Transverse colon (tissue), 4 donors: Measurements from ENCODE around the gene GPX4. TPM values are rescaled to one million over a fixed set of nuclear protein-coding genes. Genes with fewer than 3 reads are reported as not detected.

ENCODE experiments used
- DNase-seq: peaks from one replicate; pipeline ENCODE4 v3.0.0-alpha.2; 2019
- H3K27ac ChIP-seq, 4 donors: fragments of 200-600 bp; sonication (generic); 2 replicates each; pipeline ENCODE4 v1.5.1; 2016 to 2018; ENCODE audit warnings: inconsistent platforms in 4 of 4
- H3K27me3 ChIP-seq: fragments of 200-600 bp; sonication (generic); 2 replicates; pipeline ENCODE4 v1.5.1; 2017; ENCODE audit warnings: inconsistent platforms
- H3K36me3 ChIP-seq, 4 donors: fragments of 200-600 bp; sonication (generic); 2 replicates each; pipeline ENCODE4 v1.5.1; 2017 to 2019; ENCODE audit warnings: inconsistent platforms in 4 of 4
- H3K4me1 ChIP-seq, 4 donors: fragments of 200-600 bp; sonication (generic); 2 replicates each; pipeline ENCODE4 v1.5.1; 2017 to 2020; ENCODE audit warnings: inconsistent platforms in 4 of 4
- H3K4me3 ChIP-seq, 4 donors: fragments of 200-600 bp; sonication (generic); 1 replicate in 1 of 4; 2 replicates in 3 of 4; pipeline versions ENCODE4 v1.5.1 to v1.6.1; 2017 to 2019; ENCODE audit warnings: inconsistent platforms in 4 of 4
- H3K9me3 ChIP-seq, 2 donors: fragments of 200-600 bp; sonication (generic); 2 replicates each; pipeline ENCODE4 v1.5.1; 2017 to 2019; ENCODE audit warnings: inconsistent platforms in 2 of 2
- CTCF ChIP-seq, 5 experiments: fragments of 200-600 bp in 3 of 5; fragments of 450-650 bp in 2 of 5; sonication (generic) in 3 of 5; IDR thresholded peaks; 1 replicate in 2 of 5; 2 replicates in 3 of 5; pipeline ENCODE4 v1.5.1; 2016 to 2017; ENCODE audit warnings: antibody characterized with exemption in 5 of 5, inconsistent platforms in 3 of 5, mild to moderate bottlenecking in 2 of 5, moderate library complexity in 1 of 5
- EP300 ChIP-seq: sonication (generic); formaldehyde crosslinking; IDR thresholded peaks from one replicate; pipeline ENCODE4 v1.6.1; 2017; ENCODE audit warnings: antibody characterized with exemption, low read depth
- POLR2A ChIP-seq: fragments of 450-650 bp; IDR thresholded peaks from one replicate; pipeline ENCODE4 v1.6.1; 2016; ENCODE audit warnings: antibody characterized with exemption, mild to moderate bottlenecking, moderate library complexity
- POLR2AphosphoS5 ChIP-seq, 3 donors: sonication (generic); formaldehyde crosslinking; IDR thresholded peaks; one replicate each; pipeline ENCODE4 v1.6.1; 2016; ENCODE audit warnings: antibody characterized with exemption in 3 of 3
- WGBS, 2 donors: methylation state at CpG; one replicate each; pipeline ENCODE4 v1.1.5; 2018; ENCODE audit warnings: low coverage in 1 of 2; 5-methylcytosine and 5-hydroxymethylcytosine counted together
- in situ Hi-C, 4 donors: fragments of 200-750 bp; cut with MboI; loops; one replicate each; pipeline versions ENCODE4 v1.15.0 to v1.15.1; 2017; ENCODE audit warnings: low sequenced_read_pairs in 3 of 4, low pct_ligation_motif_present in 1 of 4, low pct_unique_long_range_greater_than_20kb in 1 of 4
- intact Hi-C: fragments of 100-400 bp; cut with DNase I; formaldehyde crosslinking; loops from one replicate; pipeline ENCODE4 v1.15.1; 2023; ENCODE audit warnings: low total_unique reads
- total RNA-seq, 4 donors: library from RNA; depleted of rRNA; stranded (reverse); fragments of >200 nt; gene quantifications; one replicate each; pipeline ENCODE4 v1.1.0, GENCODE V29; 2016

Gene GPX4
- total RNA-seq, 4 donors from 2014 or later: 115 to 426 (median 261) TPM

DNA sequence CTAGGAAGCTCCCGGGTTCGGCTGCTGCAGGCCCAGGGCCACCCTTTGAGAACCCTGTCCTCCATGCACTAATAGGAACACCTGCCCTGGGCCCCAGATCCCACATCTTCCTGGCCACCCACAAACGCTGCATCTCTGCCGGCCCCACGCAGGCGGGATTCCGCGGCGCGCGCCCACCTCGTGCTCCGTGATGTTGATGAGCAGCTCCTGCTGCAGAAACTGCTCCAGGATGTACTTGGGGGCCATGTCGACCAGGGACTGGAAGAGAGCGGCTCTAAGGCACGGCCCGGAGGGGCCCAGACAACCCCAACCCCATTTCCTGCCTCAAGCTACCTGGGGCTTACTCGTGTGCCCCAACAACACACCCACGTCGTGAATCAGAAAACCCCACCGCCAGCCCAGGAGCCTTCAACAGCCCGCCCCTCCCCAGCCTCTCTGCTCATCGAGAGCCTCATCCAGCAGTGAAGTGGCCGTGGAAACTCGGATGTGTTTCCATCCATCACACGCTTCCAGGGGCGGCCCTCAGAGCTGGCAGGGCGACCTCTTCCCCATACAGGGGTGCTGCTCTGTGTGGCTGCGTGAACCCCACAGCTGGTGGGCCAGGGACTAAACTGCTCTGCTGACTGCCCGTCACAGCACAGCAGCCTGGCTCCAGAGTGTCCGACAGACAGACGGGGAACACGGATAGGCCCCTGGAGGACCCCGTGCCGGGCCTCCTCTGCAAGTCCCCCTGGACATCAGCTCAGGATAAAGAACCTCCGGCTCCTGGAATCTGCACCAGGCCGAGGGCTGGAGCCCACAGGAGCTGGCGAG, 12.9 kb upstream of the GPX4 start:
- DNase-seq: no peak
- no peak overlapping the region for H3K4me3 ChIP-seq
- in situ Hi-C loops: no loop called here
- TF ChIP-seq POLR2AphosphoS5 (IDR thresholded peaks at IDR 0.05): no peak
- TF ChIP-seq POLR2A: no peak
- no peak for TF ChIP-seq EP300
- TF ChIP-seq CTCF (IDR thresholded peaks at IDR 0.05): no peak
- no peaks in the 10 kb centered on the region for H3K9me3 ChIP-seq
- no peaks in the 10 kb centered on the region for H3K27me3 ChIP-seq
- intact Hi-C loops: no loop called here
- 89% methylated on average over 30 of the region's 38 CpGs; no CpG with 5 or more reads in 1 of the 2 donors for WGBS, 2 donors
- H3K36me3 ChIP-seq: peaks cover 0 to 19% (median 8%) of the 10 kb centered on the region in 4 donors
- H3K27ac ChIP-seq: no peak overlapping the region
- H3K4me1 ChIP-seq: peaks cover 14 to 35% (median 27%) of the 10 kb centered on the region in 4 donors

DNA sequence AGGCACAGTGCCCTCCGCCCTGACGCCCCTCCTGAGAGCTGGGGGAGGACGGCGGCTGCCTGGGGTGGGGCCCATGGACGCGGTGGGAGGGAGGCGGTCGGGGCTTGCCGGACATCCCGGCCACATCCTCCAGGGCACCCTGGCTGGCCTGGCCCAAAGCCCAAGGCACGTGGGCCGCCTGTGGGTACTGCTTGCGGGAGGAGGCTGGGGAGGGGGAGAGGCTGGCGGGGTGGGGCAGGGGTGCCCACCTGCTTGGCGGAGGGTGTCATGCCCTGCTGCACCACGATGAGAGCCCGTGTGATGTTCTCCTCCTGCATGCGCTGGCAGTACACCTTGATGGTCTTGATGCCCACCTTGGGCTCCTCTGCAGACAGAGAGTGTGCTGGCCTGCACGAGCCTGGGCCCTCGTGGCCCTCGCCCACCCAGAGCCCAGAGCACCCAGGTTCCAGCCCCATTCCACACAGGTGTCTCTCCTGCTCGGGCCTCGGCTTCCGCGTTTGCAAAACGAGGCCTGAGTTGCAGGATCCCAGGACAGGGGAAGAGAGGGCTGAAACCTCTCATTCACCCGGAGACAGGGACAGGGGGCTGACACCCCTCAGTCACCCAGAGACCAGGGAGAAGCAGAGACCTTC, 12.1 kb upstream of the GPX4 start:
- no peak overlapping the region for H3K27ac ChIP-seq
- H3K4me1 ChIP-seq: peaks cover 14 to 35% (median 27%) of the 10 kb centered on the region in 4 donors
- WGBS, 2 donors: 85% methylated on average over 3 of the region's 27 CpGs; no CpG with 5 or more reads in 1 of the 2 donors
- intact Hi-C loops (no loop called here), in situ Hi-C loops (no loop called here)
- no peak for TF ChIP-seq CTCF (IDR thresholded peaks at IDR 0.05)
- TF ChIP-seq EP300: no peak
- no peak for TF ChIP-seq POLR2A
- TF ChIP-seq POLR2AphosphoS5 (IDR thresholded peaks at IDR 0.05): no peak
- no peaks in the 10 kb centered on the region for H3K27me3 ChIP-seq
- peaks cover 0 to 19% (median 8%) of the 10 kb centered on the region in 4 donors for H3K36me3 ChIP-seq
- H3K4me3 ChIP-seq: no peak overlapping the region
- no peaks in the 10 kb centered on the region for H3K9me3 ChIP-seq
- no peak for DNase-seq

DNA sequence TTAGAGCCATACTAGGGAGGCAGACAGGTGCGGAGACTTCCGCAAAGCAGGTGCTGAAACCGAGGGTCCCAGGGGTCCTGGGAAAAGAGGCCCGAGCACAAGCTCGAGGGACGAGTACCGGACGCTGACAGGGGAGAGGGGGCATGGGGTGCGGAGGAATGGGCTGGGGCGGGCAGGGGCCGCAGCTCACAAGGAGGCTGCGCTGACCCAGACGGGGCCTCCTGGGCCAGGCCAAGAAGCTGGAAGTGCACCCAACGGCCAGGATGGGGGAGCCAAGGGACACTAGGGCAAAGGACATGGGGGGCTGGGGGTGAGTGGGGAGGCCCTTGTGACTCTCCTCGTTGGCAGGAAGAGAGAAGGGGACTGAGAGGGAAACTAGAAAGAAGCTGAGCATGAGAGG, 10.5 kb upstream of the GPX4 start:
- intact Hi-C loops (no loop called here), in situ Hi-C loops (no loop called here)
- no peak for DNase-seq
- WGBS, 2 donors: 75 to 88% methylated on average over 2 to 15 of the region's 15 CpGs
- Histone ChIP-seq H3K9me3 (no peaks in the 10 kb centered on the region), H3K27ac (peak overlapping the region in 1 of 4 donors; percentile 85), H3K36me3 (peaks cover 0 to 19% (median 8%) of the 10 kb centered on the region in 4 donors), H3K4me3 (no peak overlapping the region), H3K27me3 (no peaks in the 10 kb centered on the region), H3K4me1 (peaks cover 12 to 38% (median 28%) of the 10 kb centered on the region in 4 donors)
- TF ChIP-seq POLR2A (no peak), POLR2AphosphoS5 (IDR thresholded peaks at IDR 0.05) (no peak), EP300 (no peak), CTCF (IDR thresholded peaks at IDR 0.05) (no peak)

DNA sequence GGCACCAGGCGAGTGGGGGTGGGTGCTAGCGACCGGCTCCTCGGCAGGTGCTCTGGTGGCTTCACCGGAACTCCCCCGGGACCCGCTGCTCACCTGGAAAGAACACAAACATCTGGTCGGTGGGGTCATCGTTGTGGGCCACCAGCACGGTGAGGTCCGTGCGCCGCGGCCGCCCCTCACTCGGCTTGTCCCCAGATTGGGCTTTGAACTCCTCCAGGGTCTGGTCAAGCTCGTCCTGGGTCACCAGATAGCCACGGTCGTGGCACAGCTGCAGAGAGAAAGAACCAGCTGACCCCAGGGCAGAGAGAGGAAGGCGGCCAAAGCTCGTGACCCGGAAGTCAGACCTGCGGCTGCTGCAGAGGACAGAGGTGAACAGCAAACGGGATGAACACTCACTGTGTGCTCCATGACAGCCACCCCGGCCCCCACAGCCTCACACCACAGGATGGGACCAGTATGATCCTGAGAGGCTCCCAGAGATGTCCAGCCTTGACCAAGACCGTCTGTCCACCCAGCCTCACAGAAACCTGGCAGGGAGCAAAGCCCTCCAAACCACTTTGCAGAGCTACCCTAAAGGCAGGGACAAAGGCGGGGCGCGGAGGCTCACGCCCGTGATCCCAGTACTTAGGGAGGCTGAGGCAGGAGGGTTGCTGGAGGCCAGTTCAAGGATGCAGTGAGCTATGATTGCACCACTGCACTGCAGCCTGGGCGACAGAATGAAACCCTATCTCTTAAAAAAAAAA, 9.8 kb upstream of the GPX4 start:
- in situ Hi-C loops: no loop called here
- intact Hi-C loops: no loop called here
- H3K4me3 ChIP-seq: peak overlapping the region; percentile 89 to 98 (median 92)
- H3K9me3 ChIP-seq: no peaks in the 10 kb centered on the region
- no peak for TF ChIP-seq EP300
- TF ChIP-seq POLR2AphosphoS5 (IDR thresholded peaks at IDR 0.05): no peak
- no peak for TF ChIP-seq CTCF (IDR thresholded peaks at IDR 0.05)
- TF ChIP-seq POLR2A: no peak
- H3K36me3 ChIP-seq: peaks cover 0 to 18% (median 8%) of the 10 kb centered on the region in 4 donors
- peak overlapping the region in 3 of 4 donors; percentile 79 to 88 (median 85) for H3K27ac ChIP-seq
- no peaks in the 10 kb centered on the region for H3K27me3 ChIP-seq
- 0 to 55% methylated on average over 1 to 27 of the region's 32 CpGs for WGBS, 2 donors
- peaks cover 12 to 40% (median 31%) of the 10 kb centered on the region in 4 donors for H3K4me1 ChIP-seq
- no peak for DNase-seq
